HT1080 (cell line): ENCODE results near the gene GREB1. TPM values are rescaled to one million over a fixed set of nuclear protein-coding genes. Genes with fewer than 3 reads are reported as not detected.

Experiments used
- DNase-seq: peaks from one replicate; pipeline ENCODE4 v3.0.0-alpha.2; 2015; ENCODE audit warnings: low read depth
- total RNA-seq: library from RNA; depleted of rRNA; stranded (reverse); fragments of >200 nt; shearing (Covaris generic); gene quantifications from 2 replicates; pipeline ENCODE4 v1.2.3, GENCODE V29; 2014

Gene GREB1
- total RNA-seq, 1 experiment from 2014 or later, result 1.7 TPM

DNA sequence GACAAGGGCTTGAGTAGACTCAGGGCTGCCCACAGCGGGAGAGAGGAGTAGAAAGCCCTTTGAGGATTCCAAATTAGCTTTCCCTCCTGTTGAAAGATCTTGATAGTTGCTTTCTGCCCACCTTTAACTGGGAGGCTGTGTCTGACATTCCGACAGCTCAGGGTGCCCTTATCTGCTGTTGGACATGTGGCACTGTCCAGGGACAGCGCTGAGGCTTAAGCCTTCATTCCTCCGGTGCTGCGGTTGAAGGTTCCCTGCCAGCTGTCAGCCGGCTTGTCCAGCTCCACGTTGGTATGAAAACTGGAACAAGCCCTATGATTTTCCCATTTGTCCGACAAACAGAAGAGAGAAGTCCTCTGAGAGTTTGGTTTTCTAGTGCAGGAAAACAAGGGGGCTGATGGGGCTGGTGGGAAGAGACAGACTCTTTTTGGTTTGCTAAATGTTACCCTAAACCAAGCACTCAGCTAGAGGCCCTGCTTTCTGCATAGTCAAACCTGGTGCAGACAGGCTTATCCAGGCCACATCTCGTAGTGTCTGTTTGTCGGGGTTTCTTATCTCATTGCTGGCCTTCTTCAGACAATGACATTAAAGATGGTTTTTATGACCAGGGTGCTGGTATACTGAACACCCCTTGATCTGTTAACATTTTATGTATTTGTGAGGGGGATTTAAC, 24.5 kb downstream of the GREB1 start:
- no peak for DNase-seq

DNA sequence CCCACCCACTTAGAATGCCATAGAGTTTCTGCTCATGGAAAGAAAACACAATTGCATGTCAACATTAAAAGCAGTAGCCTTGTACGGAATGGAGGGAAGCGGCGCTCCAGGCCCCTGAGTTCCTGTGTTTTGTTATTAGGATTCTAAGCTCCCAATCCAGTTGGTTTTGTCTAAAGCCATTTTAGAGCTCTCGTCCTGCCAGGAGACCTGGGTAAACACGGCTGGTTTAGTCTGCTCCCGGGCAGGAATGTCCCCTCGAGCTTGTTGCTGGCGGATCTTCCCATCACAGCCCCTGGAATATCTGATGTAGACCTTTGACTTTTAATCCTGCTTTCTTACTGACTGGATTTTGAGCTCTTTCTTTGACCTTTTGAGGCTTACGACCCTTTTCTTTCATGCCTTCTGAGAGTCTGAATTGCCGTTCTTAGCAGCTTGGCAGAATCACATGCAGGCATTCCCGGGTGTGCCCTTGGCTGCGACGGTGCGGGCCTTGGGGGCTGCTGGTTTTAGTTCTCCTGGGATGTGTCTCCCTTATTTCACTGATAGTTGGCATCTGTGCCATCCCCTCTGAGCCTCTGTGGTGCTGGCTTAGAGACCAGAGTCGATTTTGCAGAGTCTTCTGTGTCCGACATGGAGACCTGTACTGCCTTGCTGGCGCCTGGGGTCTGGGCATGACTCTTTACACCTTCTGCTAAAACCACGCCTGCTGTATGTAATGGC, 25.4 kb downstream of the GREB1 start:
- DNase-seq, result no peak

DNA sequence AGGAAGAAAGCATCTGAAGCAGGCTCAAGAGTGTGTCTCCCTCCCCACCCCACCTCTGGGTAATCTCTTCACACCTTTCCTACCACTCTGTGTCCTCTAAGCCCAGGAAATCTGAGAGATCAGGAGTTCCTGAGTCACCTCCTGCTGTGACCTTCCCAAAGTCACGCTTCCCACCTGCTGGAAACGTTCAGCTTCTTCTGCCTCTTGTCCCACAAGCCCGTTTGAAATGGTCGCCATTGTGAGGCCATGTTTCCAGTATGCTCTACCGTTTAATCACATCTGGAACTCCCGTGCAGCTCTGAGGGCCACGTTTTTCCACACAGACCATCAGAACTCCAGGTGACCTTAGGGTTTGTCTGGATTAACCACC, 25.9 kb downstream of the GREB1 start:
- DNase-seq, result no peak

GRCh38 chr2:11560806-11561205, 27.0 kb downstream of the GREB1 start:
- no peak for DNase-seq

DNA sequence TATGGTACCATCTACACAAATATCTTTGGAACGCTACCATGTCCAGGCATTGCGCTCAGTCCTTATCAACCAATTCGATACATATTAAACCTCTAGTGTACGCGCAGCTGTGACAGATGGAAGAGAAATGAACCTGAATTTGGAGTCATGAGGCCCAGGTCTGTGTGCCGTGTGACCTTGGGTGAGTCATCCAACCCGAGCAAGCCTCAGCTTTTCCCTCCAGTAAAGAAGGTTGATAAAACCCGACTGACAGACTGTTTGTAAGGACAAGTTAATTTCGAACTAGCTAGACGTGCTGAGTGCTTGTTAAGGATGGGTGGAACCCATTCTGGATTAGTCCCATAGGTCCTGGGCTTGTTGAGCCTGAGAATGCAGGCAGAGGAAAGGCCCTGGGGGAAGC, 28.2 kb downstream of the GREB1 start:
- peak; percentile 29 for DNase-seq

DNA sequence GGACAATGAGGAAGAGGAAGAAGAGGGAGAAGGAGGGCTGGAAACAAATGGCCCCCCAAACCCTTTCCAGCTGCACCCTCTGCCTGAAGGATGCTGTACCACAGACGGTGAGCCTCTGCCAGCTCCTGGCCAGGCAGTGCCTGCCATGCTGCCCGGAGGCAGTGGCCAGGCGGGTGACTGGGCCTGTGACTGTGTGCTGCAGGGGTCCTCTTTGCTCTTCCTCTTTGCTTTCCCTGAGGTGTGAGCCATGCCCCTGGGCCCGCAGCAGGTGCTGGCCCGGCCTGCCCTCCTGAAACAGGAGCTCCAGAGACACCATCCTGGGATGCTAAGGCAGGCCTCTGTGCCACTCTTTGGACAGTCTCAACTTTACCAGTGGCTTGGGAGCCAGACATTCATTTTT, 28.6 kb downstream of the GREB1 start:
- DNase-seq, result no peak

GRCh38 chr2:11563784-11564666, 30.2 kb downstream of the GREB1 start:
- DNase-seq, result no peak

DNA sequence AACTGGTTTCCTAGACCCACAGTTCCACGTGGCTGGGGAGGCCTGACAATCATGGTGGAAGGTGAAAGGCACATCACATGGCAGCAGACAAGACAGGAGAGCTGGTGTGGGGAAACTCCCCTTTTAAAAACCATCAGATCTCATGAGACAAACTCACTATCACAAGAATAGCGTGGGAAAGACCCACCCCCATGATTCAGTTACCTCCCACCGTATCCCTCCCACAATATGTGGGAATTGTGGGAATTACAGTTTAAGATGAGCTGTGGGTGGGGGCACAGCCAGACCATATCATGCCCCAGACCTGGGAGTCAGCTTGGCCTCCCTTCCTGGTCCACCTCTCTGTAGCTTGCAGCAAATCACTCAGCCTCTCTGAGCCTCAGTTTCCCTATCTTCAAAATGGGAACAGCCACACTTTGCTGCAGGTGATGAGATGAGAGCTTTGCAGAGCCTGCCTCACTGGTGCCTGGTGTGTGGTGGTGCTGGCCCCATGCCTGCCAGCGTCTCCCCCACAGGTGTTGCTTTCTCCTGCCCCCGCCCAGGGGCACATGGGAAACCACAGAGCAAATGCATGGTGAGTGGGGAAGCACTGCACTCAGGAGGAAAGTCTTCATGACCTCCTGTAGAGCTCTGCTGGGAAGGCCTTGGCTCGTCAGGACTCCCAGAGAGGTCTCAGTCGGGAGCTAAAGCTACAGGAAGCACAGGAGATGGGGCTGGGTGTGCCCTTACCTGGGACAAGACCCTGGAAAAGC, 31.1 kb downstream of the GREB1 start:
- no peak for DNase-seq

DNA sequence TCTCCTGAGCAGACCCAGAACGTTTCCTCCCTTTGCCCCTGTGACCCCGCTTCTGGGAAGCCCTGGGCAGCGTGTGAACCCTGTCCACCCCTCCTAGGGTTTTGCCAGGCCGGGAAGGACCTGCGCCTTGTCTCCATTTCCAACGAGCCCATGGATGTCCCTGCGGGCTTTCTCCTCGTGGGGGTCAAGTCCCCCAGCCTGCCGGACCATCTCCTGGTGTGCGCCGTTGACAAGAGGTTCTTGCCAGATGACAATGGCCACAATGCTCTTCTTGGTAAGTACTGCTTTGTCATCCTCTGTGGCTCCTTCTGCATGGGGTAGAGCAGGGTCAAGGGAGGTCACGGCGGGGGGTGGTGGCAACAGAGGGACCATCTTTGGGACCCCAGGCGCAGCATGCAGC, 32.5 kb downstream of the GREB1 start:
- DNase-seq, result no peak

GRCh38 chr2:11567631-11568031, 33.8 kb downstream of the GREB1 start:
- DNase-seq, result no peak

- no peak for DNase-seq
Observed at GRCh38 chr2:11568436-11568835, 34.6 kb downstream of the GREB1 start.

DNA sequence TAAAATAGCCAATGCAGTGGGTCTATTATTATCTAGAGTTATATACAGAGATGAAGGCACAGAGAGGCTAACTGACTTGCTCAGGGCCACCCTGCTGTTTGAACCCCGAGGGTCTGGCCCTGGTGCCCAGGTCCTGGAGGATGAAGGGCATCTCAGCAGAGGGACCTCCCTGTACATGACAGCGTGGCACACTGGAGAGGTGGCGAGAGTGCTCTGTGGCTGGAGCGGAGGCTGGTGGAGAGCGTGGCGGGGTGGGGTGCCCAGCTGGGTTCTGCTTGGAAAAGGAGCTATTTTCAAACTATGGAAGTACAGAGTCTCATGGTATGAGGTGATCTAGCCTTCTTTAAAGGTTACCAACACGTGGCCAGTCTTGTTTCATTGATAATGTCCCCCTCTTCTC, 35.8 kb downstream of the GREB1 start:
- no peak for DNase-seq

GRCh38 chr2:11571170-11571569, 37.3 kb downstream of the GREB1 start:
- no peak for DNase-seq

- DNase-seq, result no peak
Observed at GRCh38 chr2:11572996-11573395, 39.2 kb downstream of the GREB1 start.

GRCh38 chr2:11573418-11574175, 39.8 kb downstream of the GREB1 start:
- peak; percentile 93 for DNase-seq

- DNase-seq, result peak; percentile 52
Observed at GRCh38 chr2:11574176-11575046, 40.6 kb downstream of the GREB1 start.

DNA sequence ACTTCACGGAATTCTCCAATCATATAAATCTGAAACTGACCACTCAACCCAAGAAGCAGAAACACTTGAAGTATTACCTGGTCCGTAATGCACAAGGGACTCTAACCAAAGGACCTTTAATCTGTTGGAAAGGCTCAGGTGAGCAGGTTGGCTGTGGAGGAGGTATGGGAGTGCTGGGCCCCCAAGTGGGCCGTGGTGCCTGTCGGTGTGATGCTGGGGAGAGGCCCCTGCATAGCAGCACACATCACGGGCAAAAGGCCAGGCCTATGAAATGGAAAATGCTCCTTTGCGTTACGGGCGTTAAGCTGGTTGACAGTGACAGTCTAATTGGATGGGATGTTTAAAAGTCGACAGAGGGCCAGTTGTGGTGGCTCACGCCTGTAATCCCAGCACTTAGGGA, 42.6 kb downstream of the GREB1 start:
- DNase-seq, result no peak

DNA sequence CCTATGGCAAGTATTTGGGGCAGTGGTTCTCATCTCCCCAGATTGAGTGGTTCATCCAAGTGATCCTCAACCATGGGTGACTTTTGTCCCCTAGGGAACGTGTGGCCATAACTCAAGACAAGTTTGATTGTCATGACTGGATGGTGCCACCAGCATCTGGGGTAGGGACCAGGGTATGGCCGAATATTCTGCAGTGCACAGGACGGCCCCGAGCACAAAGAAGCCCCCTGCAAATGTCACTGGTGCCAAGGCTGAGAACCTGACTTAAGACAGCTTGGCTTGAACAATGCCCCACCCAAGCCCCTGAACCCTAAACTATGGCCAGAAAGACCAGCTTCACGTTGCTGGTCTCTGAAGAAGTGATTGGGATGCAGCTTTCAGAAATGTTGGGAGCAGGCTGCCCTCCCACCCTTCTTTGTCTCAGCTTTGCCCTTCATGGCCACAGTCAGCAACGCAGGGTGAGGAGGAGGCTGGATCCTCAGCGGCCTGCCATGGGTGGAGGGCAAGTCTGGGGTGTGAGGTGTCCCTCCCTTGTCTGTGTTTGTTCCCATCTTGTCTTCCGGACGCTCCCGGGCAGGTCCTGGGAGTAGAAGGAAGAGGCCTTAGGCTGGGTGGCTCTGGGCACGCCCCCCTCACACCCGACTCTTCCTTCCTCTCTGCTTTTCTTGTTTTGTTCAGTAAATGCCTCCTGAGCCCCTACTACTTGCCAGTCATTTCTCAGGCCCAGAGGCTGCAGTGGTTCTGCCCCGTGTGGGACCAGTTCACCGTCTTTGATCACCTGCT, 43.4 kb downstream of the GREB1 start:
- no peak for DNase-seq
